SU-DHL-6 (cell line): ENCODE results near the gene G0S2.

Experiments
- H2AFZ ChIP-seq: fragments of 200-600 bp; sonication (generic); 2 replicates; pipeline ENCODE4 v1.6.1; 2014; ENCODE audit warnings: low read depth, mild to moderate bottlenecking, moderate library complexity, mixed read lengths, antibody characterized with exemption, low read length; ENCODE audit not compliant: severe bottlenecking
- H3F3A ChIP-seq: fragments of 200-600 bp; shearing (Covaris generic); 2 replicates; pipeline ENCODE4 v1.6.0; 2016; ENCODE audit warnings: antibody characterized with exemption, mild to moderate bottlenecking; ENCODE audit not compliant: insufficient read depth
- H3K27ac ChIP-seq: fragments of 200-600 bp; sonication (generic); 2 replicates; pipeline ENCODE4 v1.5.1; 2016; ENCODE audit warnings: low read depth, mild to moderate bottlenecking, low read length, moderate library complexity, mixed read lengths
- H3K27me3 ChIP-seq: fragments of 200-600 bp; sonication (generic), shearing (Covaris generic); 2 replicates; pipeline ENCODE4 v1.6.0; 2014; ENCODE audit warnings: mild to moderate bottlenecking, low read length
- H3K36me3 ChIP-seq: fragments of 200-600 bp; sonication (generic); 2 replicates; pipeline ENCODE4 v1.6.1; 2014; ENCODE audit warnings: mild to moderate bottlenecking, low read length, mixed read lengths
- H3K4me2 ChIP-seq: fragments of 300-600, 200-600 bp; shearing (Covaris generic), sonication (generic); 2 replicates; pipeline ENCODE4 v1.6.0; 2014; ENCODE audit warnings: low read length, low read depth, mild to moderate bottlenecking; ENCODE audit not compliant: poor library complexity, severe bottlenecking
- H3K4me3 ChIP-seq: fragments of 200-600 bp; sonication (generic); 2 replicates; pipeline ENCODE4 v1.5.1; 2014; ENCODE audit warnings: antibody characterized with exemption, low read length, mild to moderate bottlenecking, mixed read lengths; ENCODE audit not compliant: insufficient read depth, poor library complexity, severe bottlenecking
- H3K79me2 ChIP-seq: fragments of 200-600 bp; sonication (generic); 2 replicates; pipeline ENCODE4 v1.6.1; 2014; ENCODE audit warnings: mild to moderate bottlenecking, low read length, moderate library complexity; ENCODE audit not compliant: insufficient read depth
- H3K9ac ChIP-seq: fragments of 200-600 bp; sonication (generic); 2 replicates; pipeline ENCODE4 v1.7.0; 2014; ENCODE audit warnings: mild to moderate bottlenecking, low read length
- H3K9me2 ChIP-seq: fragments of 200-600 bp; sonication (generic); replicated peaks from 2 replicates; pipeline ENCODE4 v1.6.1; 2014; ENCODE audit warnings: low read length; ENCODE audit not compliant: insufficient read depth
- H3K9me3 ChIP-seq: fragments of 200-600 bp; sonication (generic); 2 replicates; pipeline ENCODE4 v1.6.1; 2014; ENCODE audit warnings: low read length, mixed read lengths; ENCODE audit not compliant: insufficient read depth
- H4K20me1 ChIP-seq: fragments of 200-600 bp; sonication (generic); 2 replicates; pipeline ENCODE4 v1.6.1; 2014; ENCODE audit warnings: low read depth, mild to moderate bottlenecking, antibody characterized with exemption, low read length, moderate library complexity, mixed read lengths
- CTCF ChIP-seq: fragments of 200-600 bp; sonication (generic); IDR thresholded peaks from one replicate; pipeline ENCODE4 v1.5.1; 2017; ENCODE audit warnings: antibody characterized with exemption, mild to moderate bottlenecking, low read length, moderate library complexity; ENCODE audit not compliant: insufficient read depth, poor library complexity, severe bottlenecking
- EZH2phosphoT487 ChIP-seq: fragments of 200-600 bp; sonication (generic), shearing (Covaris generic); conservative IDR thresholded peaks from 2 replicates; pipeline ENCODE4 v1.6.1; 2018; ENCODE audit warnings: mild to moderate bottlenecking, antibody characterized with exemption, low read length, moderate library complexity, mixed read lengths

Gene G0S2

GRCh38 chr1:209706622-209707021, 31.4 kb downstream of the G0S2 start:
- H3F3A ChIP-seq: no peaks in the 10 kb centered on the region
- TF ChIP-seq EZH2phosphoT487: no peak
- no peak for TF ChIP-seq CTCF
- no peaks in the 10 kb centered on the region for H3K36me3 ChIP-seq
- H3K79me2 ChIP-seq: no peaks in the 10 kb centered on the region
- no peaks in the 10 kb centered on the region for H3K27me3 ChIP-seq
- H3K9me2 ChIP-seq: no peaks in the 10 kb centered on the region
- H3K9me3 ChIP-seq: no peaks in the 10 kb centered on the region
- H2AFZ ChIP-seq: no peak overlapping the region
- no peak overlapping the region for H3K4me3 ChIP-seq
- no peak overlapping the region for H3K27ac ChIP-seq
- H4K20me1 ChIP-seq: no peaks in the 10 kb centered on the region
- no peak overlapping the region for H3K9ac ChIP-seq
- no peak overlapping the region for H3K4me2 ChIP-seq

- Histone ChIP-seq H3K4me3 (no peak overlapping the region), H3K4me2 (no peak overlapping the region)
These were observed 32.1 kb downstream of the G0S2 start for GRCh38 chr1:209707308-209707707.

GRCh38 chr1:209708297-209708696, 33.1 kb downstream of the G0S2 start:
- Histone ChIP-seq H2AFZ (no peak overlapping the region), H3K4me3 (no peak overlapping the region), H3K27me3 (no peaks in the 10 kb centered on the region)

More at GRCh38 chr1:209707308-209707707, 32.1 kb downstream of the G0S2 start:
- no peak for TF ChIP-seq EZH2phosphoT487
- TF ChIP-seq CTCF: no peak
- Histone ChIP-seq H3K36me3 (no peaks in the 10 kb centered on the region), H3K9me3 (no peaks in the 10 kb centered on the region), H3K79me2 (no peaks in the 10 kb centered on the region), H4K20me1 (no peaks in the 10 kb centered on the region), H2AFZ (no peak overlapping the region), H3F3A (no peaks in the 10 kb centered on the region), H3K9ac (no peak overlapping the region), H3K27me3 (no peaks in the 10 kb centered on the region), H3K27ac (no peak overlapping the region), H3K9me2 (no peaks in the 10 kb centered on the region)

More at GRCh38 chr1:209708297-209708696, 33.1 kb downstream of the G0S2 start:
- H3K4me2 ChIP-seq: no peak overlapping the region
- no peak for TF ChIP-seq EZH2phosphoT487
- TF ChIP-seq CTCF: no peak
- H3K27ac ChIP-seq: no peak overlapping the region
- H3K79me2 ChIP-seq: no peaks in the 10 kb centered on the region
- no peaks in the 10 kb centered on the region for H4K20me1 ChIP-seq
- H3K9me2 ChIP-seq: no peaks in the 10 kb centered on the region
- H3K36me3 ChIP-seq: no peaks in the 10 kb centered on the region
- no peaks in the 10 kb centered on the region for H3K9me3 ChIP-seq
- H3K9ac ChIP-seq: no peak overlapping the region
- H3F3A ChIP-seq: no peaks in the 10 kb centered on the region
